Ovary (tissue), 3 donors: ENCODE results near the gene RGS10.

Experiments
- POLR2A ChIP-seq: fragments of 450-650 bp; IDR thresholded peaks from one replicate; pipeline ENCODE4 v1.6.1; 2017; ENCODE audit warnings: antibody characterized with exemption, mild to moderate bottlenecking, moderate library complexity
- TF ChIP-seq, protein P1 (sequence below), 3 donors: fragments of 450-650 bp in 2 of 3; fragments of 200-600 bp in 1 of 3; IDR thresholded peaks; one replicate each; pipeline versions ENCODE4 v1.5.1 to v1.8.0; 2016 to 2022; ENCODE audit warnings: antibody characterized with exemption in 3 of 3, mild to moderate bottlenecking in 1 of 3
- donor health status: DM: no; HTN: no; CAD: no.

DNA sequence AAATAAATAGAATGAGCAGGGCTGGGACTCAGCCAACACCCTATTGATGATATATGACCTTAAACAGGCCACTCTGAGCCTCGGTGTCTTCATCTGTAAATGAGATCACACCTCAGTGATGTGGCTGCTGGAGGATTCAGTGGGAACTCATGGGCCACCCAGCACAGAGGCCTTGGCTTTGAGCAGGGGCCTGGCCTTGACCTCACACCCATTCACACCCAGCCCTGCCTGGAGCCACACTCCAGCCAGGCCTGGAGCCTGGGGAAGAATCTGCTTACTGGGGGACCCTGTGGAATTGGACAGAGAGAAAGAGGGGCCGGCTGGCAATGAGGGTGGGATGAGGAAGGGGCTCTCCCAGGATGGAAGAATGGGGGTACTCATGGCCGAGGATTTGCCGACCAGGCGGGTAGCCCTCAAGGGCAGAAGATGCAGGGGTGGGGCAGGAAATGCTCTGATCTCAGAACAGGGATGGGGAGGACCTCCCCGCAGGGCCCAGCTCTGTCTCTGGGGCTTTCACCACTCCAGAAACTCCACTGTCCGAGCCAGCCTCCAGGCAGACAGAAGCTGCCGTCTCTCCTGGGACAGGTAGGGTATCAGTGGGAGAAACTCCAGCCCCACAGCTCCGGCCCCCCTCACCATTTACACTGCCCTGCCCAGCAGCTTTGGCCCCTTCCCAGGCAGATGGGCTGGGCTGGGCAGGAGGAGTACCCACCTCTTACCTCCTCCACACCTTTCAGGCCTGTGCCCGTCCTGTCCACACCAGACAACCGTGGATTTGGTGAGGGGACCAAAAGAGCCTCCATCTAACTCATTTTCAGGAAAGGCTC, 81.9 kb downstream of the RGS10 start:
- TF ChIP-seq, protein P1, sequence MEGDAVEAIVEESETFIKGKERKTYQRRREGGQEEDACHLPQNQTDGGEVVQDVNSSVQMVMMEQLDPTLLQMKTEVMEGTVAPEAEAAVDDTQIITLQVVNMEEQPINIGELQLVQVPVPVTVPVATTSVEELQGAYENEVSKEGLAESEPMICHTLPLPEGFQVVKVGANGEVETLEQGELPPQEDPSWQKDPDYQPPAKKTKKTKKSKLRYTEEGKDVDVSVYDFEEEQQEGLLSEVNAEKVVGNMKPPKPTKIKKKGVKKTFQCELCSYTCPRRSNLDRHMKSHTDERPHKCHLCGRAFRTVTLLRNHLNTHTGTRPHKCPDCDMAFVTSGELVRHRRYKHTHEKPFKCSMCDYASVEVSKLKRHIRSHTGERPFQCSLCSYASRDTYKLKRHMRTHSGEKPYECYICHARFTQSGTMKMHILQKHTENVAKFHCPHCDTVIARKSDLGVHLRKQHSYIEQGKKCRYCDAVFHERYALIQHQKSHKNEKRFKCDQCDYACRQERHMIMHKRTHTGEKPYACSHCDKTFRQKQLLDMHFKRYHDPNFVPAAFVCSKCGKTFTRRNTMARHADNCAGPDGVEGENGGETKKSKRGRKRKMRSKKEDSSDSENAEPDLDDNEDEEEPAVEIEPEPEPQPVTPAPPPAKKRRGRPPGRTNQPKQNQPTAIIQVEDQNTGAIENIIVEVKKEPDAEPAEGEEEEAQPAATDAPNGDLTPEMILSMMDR (IDR thresholded peaks at IDR 0.05), result no peak
- no peak for TF ChIP-seq POLR2A
